Measurements from ENCODE around the gene MYL5. TPM values are rescaled to one million over a fixed set of nuclear protein-coding genes. Genes with fewer than 3 reads are reported as not detected.

The MYL5 gene
- total and polyA plus RNA-seq, 2 of the 13 experiments (the other 11 are each of a cell fraction or from before 2014, with no cell fraction given): 6.5 to 16.0 TPM

DNA sequence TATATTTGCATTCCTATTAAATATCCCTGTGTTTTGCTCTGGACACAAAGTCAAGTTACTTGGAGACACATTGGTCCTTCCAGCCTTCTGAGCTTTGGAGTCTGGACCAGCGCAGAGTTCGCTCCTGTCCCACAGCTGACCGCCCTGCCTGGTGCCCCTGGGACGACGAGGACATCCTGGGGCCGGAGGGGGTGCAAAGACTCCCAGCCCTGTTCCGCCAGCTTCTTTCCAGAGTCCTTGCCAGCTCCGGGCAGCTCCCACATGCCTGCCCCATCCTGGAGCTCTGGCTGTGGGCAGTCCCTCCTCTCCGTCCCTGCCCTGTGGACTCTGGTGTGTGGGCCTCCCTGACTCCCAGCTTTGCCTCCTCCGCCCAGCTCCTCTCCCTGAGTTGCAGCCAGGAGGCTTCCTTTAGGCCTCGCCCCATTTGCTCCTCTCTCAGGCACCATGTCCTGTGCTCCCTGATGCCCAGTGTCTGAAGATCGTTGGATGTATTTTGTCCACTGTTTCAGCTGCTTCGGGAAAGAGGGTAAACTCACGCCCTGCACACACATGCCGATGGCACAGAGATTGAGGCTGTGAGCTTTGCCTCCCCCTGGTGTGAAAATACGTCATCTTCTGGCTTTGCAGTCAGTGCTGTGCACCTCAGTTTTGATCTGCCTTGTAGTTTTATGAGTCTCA is 26.4 kb downstream of the MYL5 start (continued):
- TF ChIP-seq NR2C2 (CRISPR knock-in tag; IDR thresholded peaks at IDR 0.05; ENCODE audit: borderline replicate concordance) (no peak), MTF2 (CRISPR knock-in tag; IDR thresholded peaks at IDR 0.05; ENCODE audit: borderline replicate concordance) (no peak), REL (CRISPR knock-in tag; conservative IDR thresholded peaks at IDR 0.05) (no peak), EEA1 (CRISPR knock-in tag; IDR thresholded peaks at IDR 0.05; ENCODE audit: borderline replicate concordance) (no peak), POLR2AphosphoS5 (IDR thresholded peaks at IDR 0.05; ENCODE audit: low read depth, low read length) (no peak), SOX5 (CRISPR knock-in tag; IDR thresholded peaks at IDR 0.05; ENCODE audit: borderline replicate concordance) (0 out of 2 replicates have a peak, but pooled peaks have one; percentile 11), HMG20A (CRISPR knock-in tag; IDR thresholded peaks at IDR 0.05; ENCODE audit: borderline replicate concordance) (no peak), ATF2 (CRISPR knock-in tag; IDR thresholded peaks at IDR 0.05) (0 out of 2 replicates have a peak, but pooled peaks have one; percentile 18), LBX2 (CRISPR knock-in tag; IDR thresholded peaks at IDR 0.05; ENCODE audit: borderline replicate concordance) (no peak), ZNF512 (CRISPR knock-in tag; IDR thresholded peaks at IDR 0.05) (no peak), SOX6 (IDR thresholded peaks at IDR 0.05) (no peak), SOX6 (CRISPR knock-in tag; IDR thresholded peaks at IDR 0.05) (no peak), GTF3A (CRISPR knock-in tag; conservative IDR thresholded peaks at IDR 0.05) (no peak), ZNF747 (CRISPR knock-in tag; IDR thresholded peaks at IDR 0.05; ENCODE audit: borderline replicate concordance) (no peak), SPEN (CRISPR knock-in tag; IDR thresholded peaks at IDR 0.05; ENCODE audit: low read depth) (peak; percentile 40; the same call in 1 of the 2 replicates), NFRKB (IDR thresholded peaks at IDR 0.05) (no peak), SALL1 (CRISPR knock-in tag; IDR thresholded peaks at IDR 0.05) (peak; percentile 58; the same call in 1 of the 2 replicates), SIN3A (IDR thresholded peaks at IDR 0.05; ENCODE audit: borderline replicate concordance, low read depth, low read length) (no peak), CBX1 (IDR thresholded peaks at IDR 0.05; ENCODE audit: low read depth) (no peak), TRIM24 (CRISPR knock-in tag; IDR thresholded peaks at IDR 0.05) (no peak), EZH2 (conservative IDR thresholded peaks at IDR 0.05; ENCODE audit: low read depth, low read length) (no peak), ZSCAN29 (CRISPR knock-in tag; conservative IDR thresholded peaks at IDR 0.05) (no peak), ISL2 (CRISPR knock-in tag; IDR thresholded peaks at IDR 0.05) (0 out of 2 replicates have a peak, but pooled peaks have one; percentile 18)
- TF ChIP-seq, protein P1, sequence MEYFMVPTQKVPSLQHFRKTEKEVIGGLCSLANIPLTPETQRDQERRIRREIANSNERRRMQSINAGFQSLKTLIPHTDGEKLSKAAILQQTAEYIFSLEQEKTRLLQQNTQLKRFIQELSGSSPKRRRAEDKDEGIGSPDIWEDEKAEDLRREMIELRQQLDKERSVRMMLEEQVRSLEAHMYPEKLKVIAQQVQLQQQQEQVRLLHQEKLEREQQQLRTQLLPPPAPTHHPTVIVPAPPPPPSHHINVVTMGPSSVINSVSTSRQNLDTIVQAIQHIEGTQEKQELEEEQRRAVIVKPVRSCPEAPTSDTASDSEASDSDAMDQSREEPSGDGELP (IDR thresholded peaks at IDR 0.05; ENCODE audit: borderline replicate concordance, low read depth): no peak
- TF ChIP-seq, protein P2, sequence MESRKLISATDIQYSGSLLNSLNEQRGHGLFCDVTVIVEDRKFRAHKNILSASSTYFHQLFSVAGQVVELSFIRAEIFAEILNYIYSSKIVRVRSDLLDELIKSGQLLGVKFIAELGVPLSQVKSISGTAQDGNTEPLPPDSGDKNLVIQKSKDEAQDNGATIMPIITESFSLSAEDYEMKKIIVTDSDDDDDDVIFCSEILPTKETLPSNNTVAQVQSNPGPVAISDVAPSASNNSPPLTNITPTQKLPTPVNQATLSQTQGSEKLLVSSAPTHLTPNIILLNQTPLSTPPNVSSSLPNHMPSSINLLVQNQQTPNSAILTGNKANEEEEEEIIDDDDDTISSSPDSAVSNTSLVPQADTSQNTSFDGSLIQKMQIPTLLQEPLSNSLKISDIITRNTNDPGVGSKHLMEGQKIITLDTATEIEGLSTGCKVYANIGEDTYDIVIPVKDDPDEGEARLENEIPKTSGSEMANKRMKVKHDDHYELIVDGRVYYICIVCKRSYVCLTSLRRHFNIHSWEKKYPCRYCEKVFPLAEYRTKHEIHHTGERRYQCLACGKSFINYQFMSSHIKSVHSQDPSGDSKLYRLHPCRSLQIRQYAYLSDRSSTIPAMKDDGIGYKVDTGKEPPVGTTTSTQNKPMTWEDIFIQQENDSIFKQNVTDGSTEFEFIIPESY (CRISPR knock-in tag; IDR thresholded peaks at IDR 0.05): no peak
